Effector CD4-positive, alpha-beta T cell (primary cell): ENCODE data around the gene ATP9B.
"Not testable (repeated sequence)": the region's sequence is repeated elsewhere in the genome, so short reads cannot be mapped to it uniquely, and the experiment has no call there.

Experiments used
- DNase-seq: peaks from one replicate; pipeline ENCODE4 v3.0.0-alpha.2; 2020

Gene ATP9B

DNA sequence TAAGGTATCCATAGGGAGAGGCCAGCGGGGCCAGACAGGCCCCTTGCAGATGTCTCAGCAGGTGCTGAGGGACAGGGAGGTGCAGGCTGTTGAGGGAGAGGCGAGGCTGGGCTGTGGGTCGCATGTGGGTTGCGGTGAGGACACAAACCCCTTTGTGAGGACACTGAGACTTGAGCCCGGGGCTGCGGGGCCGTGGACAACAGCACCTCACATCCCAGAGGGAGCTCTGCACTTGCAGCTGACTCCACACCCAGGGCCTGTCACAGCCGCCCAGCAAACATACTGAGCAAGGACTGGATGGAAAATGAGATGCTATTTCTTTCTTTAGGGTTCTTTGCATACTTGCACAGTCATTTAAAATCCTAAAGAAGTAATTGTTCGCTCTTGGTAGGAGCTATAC is 231.2 kb downstream of the ATP9B start:
- DNase-seq: no peak

- DNase-seq: no peak
Measured at GRCh38 chr18:79302120-79302519, 232.9 kb downstream of the ATP9B start.

DNA sequence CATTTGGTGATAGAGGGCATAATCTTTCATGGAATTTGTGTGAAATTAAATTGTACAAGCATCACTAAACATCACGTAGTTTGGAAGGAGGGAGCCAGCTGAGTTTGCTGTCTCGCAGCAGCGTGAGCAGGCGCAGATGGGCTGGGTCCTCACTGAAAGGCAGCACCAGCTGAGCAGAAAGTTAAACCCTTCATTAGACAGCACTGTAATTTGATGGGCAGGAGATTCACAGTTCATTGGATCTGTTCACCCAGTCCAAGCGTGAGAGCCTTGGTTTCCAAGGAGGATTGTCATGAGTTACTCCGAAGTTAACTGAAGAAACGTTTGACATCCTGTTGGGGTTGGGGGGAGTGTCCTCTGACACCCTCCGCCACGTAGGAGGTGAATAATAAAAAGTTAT is 236.7 kb downstream of the ATP9B start:
- DNase-seq: no peak

GRCh38 chr18:79309614-79310358 is 240.6 kb downstream of the ATP9B start:
- no peak for DNase-seq

DNA sequence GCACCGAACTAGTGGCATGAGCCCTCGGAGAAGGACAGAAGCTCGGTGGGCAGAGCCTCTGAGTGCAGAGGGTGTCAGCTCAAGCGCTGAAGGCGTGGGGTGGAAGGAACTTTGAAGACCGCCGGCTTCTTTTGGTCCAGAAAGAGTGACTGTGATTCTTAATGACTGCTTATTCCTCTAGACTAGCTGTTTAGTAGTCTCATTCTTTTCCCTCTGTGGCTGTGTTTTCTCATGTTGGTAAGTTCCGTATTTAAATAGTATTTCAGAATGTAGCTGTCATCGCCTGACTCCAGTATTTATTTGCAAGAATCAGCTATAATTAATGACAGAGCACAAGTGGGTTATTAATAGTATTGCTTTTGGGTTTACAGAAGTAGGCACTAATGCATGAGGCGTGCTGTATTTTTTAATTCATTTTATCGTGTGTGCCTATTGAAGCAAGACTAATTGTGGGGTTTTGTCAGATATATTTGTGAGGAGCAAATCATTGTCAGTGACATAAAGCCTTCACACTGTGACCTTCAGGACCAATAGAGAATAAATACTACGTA is 245.7 kb downstream of the ATP9B start:
- DNase-seq: no peak

DNA sequence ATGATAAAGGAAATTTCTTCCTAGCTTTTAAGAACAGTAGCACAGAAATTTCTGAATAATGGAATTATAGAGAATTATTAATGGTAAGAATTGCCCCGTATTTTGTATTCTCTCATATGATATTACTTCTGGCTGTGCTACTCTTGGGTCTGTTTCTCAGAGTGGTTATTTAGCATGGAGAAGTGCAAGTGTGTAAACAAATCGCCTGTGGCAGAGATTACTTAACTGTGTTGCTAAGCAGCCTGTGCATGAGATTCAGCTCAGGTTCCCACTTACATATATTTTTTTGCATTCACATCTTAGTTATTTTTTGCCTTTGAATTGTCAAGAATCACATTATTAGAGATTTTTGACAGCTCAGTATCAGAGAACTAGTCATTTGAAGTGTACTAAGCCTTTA is 246.4 kb downstream of the ATP9B start:
- DNase-seq: no peak

GRCh38 chr18:79317703-79318102 is 248.5 kb downstream of the ATP9B start:
- no peak for DNase-seq

- DNase-seq: no peak
Measured at GRCh38 chr18:79318142-79318673, 249.0 kb downstream of the ATP9B start.

- DNase-seq: no peak
Measured at GRCh38 chr18:79320216-79320850, 251.1 kb downstream of the ATP9B start.

DNA sequence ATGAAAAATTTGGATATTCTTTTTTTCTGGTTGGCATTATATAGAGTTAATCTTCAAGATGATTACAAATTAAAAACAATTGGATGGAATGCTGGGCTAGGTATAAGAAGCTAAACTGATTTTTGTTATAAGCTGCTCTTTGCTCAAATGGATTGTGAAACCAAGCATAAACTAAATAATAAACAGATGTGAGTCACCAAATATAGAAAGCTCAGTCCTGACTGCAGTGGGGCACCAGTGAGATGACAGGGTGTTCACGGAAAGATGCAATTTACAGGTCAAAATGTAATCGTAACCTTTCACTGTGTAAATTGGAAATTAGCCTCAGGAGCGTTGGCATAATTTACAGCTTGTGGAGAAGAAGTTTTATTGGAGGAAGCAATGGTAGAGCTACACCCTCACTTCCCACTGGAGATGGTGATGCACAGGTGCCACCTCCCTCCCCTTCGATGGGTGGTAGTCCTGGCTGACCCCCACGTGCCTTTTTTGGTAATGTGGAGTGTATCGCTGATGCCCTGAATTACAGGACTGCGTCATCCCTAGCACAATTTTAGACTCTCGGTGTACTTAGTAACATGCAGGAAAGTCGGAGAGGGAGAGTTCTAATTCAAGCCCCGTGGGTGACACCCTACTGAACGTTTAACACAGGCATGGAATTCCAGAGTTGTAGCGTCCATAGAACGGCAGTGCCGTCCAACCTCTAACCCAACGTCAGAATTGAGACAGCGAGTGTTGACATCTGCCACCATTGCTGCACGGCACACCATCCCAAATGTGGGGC is 252.6 kb downstream of the ATP9B start:
- DNase-seq: no peak

- no peak for DNase-seq
Measured at GRCh38 chr18:79322441-79322840, 253.2 kb downstream of the ATP9B start.

- no peak for DNase-seq
Measured at GRCh38 chr18:79323471-79323870, 254.3 kb downstream of the ATP9B start.

- no peak for DNase-seq
Measured at GRCh38 chr18:79326413-79327198, 257.4 kb downstream of the ATP9B start.

GRCh38 chr18:79327199-79327721 is 258.1 kb downstream of the ATP9B start:
- no peak for DNase-seq

- not testable (repeated sequence) for DNase-seq
Measured at GRCh38 chr18:79327915-79328314, 258.7 kb downstream of the ATP9B start.

- DNase-seq: no peak
Measured at GRCh38 chr18:79328887-79329286, 259.7 kb downstream of the ATP9B start.

GRCh38 chr18:79329786-79330185 is 260.6 kb downstream of the ATP9B start:
- DNase-seq: no peak

DNA sequence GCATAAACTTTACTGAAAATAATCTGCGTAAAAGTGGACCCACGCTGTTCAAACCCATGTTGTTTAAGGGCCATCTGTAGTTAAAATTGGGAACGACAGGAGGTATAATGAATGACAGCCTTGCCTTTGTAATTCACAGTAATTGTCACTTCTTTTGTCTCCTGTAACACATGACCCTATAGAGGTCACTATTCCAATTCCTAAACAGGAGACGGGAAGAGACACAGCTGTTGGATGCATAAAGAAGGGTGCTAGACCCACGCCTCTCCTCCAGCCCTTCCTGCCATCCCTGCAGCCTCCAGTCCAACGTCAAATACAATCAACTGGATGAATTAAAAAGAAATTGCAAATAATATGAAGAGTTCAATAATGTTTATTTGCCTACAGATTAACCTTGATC is 263.5 kb downstream of the ATP9B start:
- DNase-seq: no peak

DNA sequence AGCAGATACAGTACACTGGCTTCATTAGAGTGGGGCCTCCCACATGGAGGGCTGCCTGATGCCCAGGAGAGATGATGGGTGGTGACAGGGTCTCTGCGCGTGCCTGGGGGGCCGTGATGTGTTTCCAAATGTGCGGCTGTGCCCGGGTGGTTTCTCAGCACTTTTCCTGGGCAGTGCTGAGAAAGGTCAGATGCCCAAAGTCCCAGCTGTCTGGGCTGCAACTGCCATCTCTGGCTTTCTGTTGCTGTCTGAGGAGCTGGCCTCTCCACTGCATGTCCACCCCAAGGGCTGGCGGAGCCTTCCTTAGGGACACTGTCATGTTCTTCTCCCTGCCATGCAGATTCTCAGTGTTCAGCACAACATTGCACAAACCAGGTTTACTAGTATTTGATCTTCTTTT is 263.9 kb downstream of the ATP9B start:
- DNase-seq: no peak

DNA sequence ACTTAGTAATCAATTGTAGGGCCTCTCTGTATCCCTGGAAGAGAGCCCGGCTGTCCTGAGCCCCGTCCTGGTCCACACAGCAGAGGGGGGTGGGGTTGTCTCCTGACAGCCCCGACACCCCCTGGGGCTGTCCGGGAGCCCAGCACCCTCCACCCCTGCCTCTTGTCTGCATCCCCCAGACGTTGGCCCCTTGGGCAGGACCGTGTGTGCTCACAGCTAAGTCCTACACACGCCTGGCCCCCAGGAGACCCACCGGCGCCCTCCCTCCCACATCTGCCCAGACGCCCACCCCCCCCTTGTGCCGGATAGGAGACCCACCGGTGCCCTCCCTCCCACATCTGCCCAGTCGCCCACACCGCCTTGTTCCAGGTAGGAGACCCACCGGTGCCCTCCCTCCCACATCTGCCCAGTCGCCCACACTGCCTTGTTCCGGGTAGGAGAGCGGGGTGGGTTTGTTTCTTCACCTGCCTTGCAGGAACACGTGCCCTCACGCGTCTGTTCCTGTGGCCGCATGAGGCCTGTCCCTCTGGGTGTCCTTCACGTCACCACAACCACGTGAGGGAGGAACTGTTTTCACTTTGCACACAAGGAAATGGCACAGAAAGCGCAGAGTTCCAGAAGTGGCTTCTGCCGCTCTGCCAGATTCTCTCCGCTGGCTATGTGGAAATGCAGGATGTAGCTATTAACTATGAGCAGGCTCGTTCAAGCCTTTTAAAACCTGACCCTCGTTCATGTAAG is 265.5 kb downstream of the ATP9B start:
- DNase-seq: no peak

- DNase-seq: no peak
Measured at GRCh38 chr18:79335833-79336360, 266.7 kb downstream of the ATP9B start.
